Spleen (tissue), 11 donors: ENCODE data around the gene GPR161. TPM values are rescaled to one million over a fixed set of nuclear protein-coding genes. Genes with fewer than 3 reads are reported as not detected.

Experiments used
- DNase-seq: peaks from one replicate; pipeline ENCODE4 v3.0.0-alpha.2; 2020
- H3K27ac ChIP-seq, 8 donors: fragments of 200-600 bp; sonication (generic) in 7 of 8; 1 replicate in 4 of 8; 2 replicates in 4 of 8; pipeline versions ENCODE4 v1.5.0 to v1.8.0; 2016 to 2021; ENCODE audit warnings: inconsistent platforms in 4 of 8, mild to moderate bottlenecking in 4 of 8, moderate library complexity in 1 of 8
- H3K27me3 ChIP-seq, 7 donors: fragments of 200-600 bp; sonication (generic) in 6 of 7; replicated peaks in 1 of 7; 1 replicate in 4 of 7; 2 replicates in 3 of 7; pipeline versions ENCODE4 v1.5.0 to v1.8.0; 2016 to 2021; ENCODE audit warnings: inconsistent platforms in 3 of 7, mild to moderate bottlenecking in 1 of 7
- H3K36me3 ChIP-seq, 6 donors: fragments of 200-600 bp; sonication (generic) in 5 of 6; 1 replicate in 4 of 6; 2 replicates in 2 of 6; pipeline versions ENCODE4 v1.5.0 to v1.8.0; 2016 to 2021; ENCODE audit warnings: inconsistent platforms in 2 of 6
- H3K4me1 ChIP-seq, 6 donors: fragments of 200-600 bp; sonication (generic) in 5 of 6; 1 replicate in 3 of 6; 2 replicates in 3 of 6; pipeline versions ENCODE4 v1.5.0 to v1.8.0; 2016 to 2021; ENCODE audit warnings: inconsistent platforms in 3 of 6
- H3K4me3 ChIP-seq, 8 donors: fragments of 200-600 bp; sonication (generic) in 7 of 8; 1 replicate in 4 of 8; 2 replicates in 4 of 8; pipeline versions ENCODE4 v1.5.0 to v1.8.0; 2016 to 2021; ENCODE audit warnings: inconsistent platforms in 4 of 8, mild to moderate bottlenecking in 4 of 8, moderate library complexity in 2 of 8
- H3K9me3 ChIP-seq, 8 donors: fragments of 200-600 bp; sonication (generic) in 7 of 8; 1 replicate in 4 of 8; 2 replicates in 4 of 8; pipeline versions ENCODE4 v1.5.0 to v1.8.0; 2016 to 2021; ENCODE audit warnings: inconsistent platforms in 4 of 8
- POLR2A ChIP-seq, 3 donors: fragments of 450-650 bp; IDR thresholded peaks; one replicate each; pipeline ENCODE4 v1.5.1; 2017; ENCODE audit warnings: antibody characterized with exemption in 3 of 3, mild to moderate bottlenecking in 1 of 3
- POLR2AphosphoS5 ChIP-seq, 3 donors: sonication (generic); formaldehyde crosslinking; IDR thresholded peaks; one replicate each; pipeline ENCODE4 v1.5.1; 2017; ENCODE audit warnings: antibody characterized with exemption in 3 of 3
- WGBS, 5 donors: extraction: QIAGEN DNeasy Blood & Tissue Kit in 3 of 5; methylation state at CpG; one replicate each; pipeline versions ENCODE4 v1.1.5 to v1.1.7; 2013 to 2018; 5-methylcytosine and 5-hydroxymethylcytosine counted together
- intact Hi-C: fragments of 100-400 bp; cut with DNase I; formaldehyde crosslinking; loops from one replicate; pipeline ENCODE4 v1.15.0; 2023; ENCODE audit warnings: low total_unique reads
- polyA plus RNA-seq, 3 donors: library from polyadenylated mRNA; stranded (reverse); fragments of 200-250 nt; gene quantifications; one replicate each; pipeline ENCODE4 v1.2.1, GENCODE V29; 2013
- total RNA-seq, 7 donors: library from RNA; depleted of rRNA in 3 of 7; stranded (reverse); fragments of >200 nt in 3 of 7; fragmentation: NEBNext Ultra II Directional in 4 of 7; extraction: Animal tissue kit (Norgen Biotek cat#: 25700) in 4 of 7; gene quantifications; one replicate each; pipeline versions ENCODE4 v1.1.0 to v1.2.1, GENCODE V29; 2016 to 2021
- TF ChIP-seq, protein P1 (sequence below), 11 experiments: fragments of 200-600 bp in 7 of 11; fragments of 450-650 bp in 4 of 11; sonication (generic) in 4 of 11; IDR thresholded peaks in 8 of 11; conservative IDR thresholded peaks in 3 of 11; 1 replicate in 7 of 11; 2 replicates in 4 of 11; pipeline versions ENCODE4 v1.4.0 to v1.8.0; 2016 to 2021; ENCODE audit warnings: antibody characterized with exemption in 11 of 11, inconsistent platforms in 4 of 11, mild to moderate bottlenecking in 1 of 11
- donor health status: healthy with polysubstance abuse.
- donor health status: DM: no; HTN: no; CAD: no; lungs with moderate emphysema.
- donor health status: DM: no; HTN: no; CAD: no.
- donor health status: Bipolar disorder and iron deficiency.
- donor health status: healthy.
- donor health status: DM: no; HTN: no; CAD: no.
- donor health status: DM: yes; HTN: yes; CAD: no.

GPR161 gene
- total and polyA plus RNA-seq, 10 donors = 0.53 to 5.5 (median 3.6) TPM

GRCh38 chr1:168101336-168101735 lies 35.4 kb downstream of the GPR161 start:
- TF ChIP-seq POLR2A (IDR thresholded peaks at IDR 0.05) = no peak
- TF ChIP-seq POLR2AphosphoS5 (IDR thresholded peaks at IDR 0.05) = no peak
- TF ChIP-seq, protein P1, sequence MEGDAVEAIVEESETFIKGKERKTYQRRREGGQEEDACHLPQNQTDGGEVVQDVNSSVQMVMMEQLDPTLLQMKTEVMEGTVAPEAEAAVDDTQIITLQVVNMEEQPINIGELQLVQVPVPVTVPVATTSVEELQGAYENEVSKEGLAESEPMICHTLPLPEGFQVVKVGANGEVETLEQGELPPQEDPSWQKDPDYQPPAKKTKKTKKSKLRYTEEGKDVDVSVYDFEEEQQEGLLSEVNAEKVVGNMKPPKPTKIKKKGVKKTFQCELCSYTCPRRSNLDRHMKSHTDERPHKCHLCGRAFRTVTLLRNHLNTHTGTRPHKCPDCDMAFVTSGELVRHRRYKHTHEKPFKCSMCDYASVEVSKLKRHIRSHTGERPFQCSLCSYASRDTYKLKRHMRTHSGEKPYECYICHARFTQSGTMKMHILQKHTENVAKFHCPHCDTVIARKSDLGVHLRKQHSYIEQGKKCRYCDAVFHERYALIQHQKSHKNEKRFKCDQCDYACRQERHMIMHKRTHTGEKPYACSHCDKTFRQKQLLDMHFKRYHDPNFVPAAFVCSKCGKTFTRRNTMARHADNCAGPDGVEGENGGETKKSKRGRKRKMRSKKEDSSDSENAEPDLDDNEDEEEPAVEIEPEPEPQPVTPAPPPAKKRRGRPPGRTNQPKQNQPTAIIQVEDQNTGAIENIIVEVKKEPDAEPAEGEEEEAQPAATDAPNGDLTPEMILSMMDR (IDR thresholded peaks at IDR 0.05 in 8 of 11, conservative IDR thresholded peaks at IDR 0.05 in 3 of 11) = no peak
- no peaks in the 10 kb centered on the region for H3K9me3 ChIP-seq
- DNase-seq = no peak
- no peaks in the 10 kb centered on the region for H3K27me3 ChIP-seq
- no peaks in the 10 kb centered on the region for H3K36me3 ChIP-seq
- no peak overlapping the region for H3K27ac ChIP-seq
- H3K4me3 ChIP-seq = no peak overlapping the region
- no peaks in the 10 kb centered on the region for H3K4me1 ChIP-seq
- intact Hi-C loops = no loop called here
- 78 to 93% (median 89%) methylated on average over 8 of the region's 8 CpGs for WGBS, 5 donors

- H3K4me1 ChIP-seq = no peaks in the 10 kb centered on the region
- WGBS, 5 donors = 91 to 95% (median 93%) methylated on average over 7 of the region's 7 CpGs
- no peaks in the 10 kb centered on the region for H3K9me3 ChIP-seq
- no peak overlapping the region for H3K27ac ChIP-seq
- H3K36me3 ChIP-seq = no peaks in the 10 kb centered on the region
- no peak overlapping the region for H3K4me3 ChIP-seq
- no peaks in the 10 kb centered on the region for H3K27me3 ChIP-seq
- TF ChIP-seq, protein P1 (IDR thresholded peaks at IDR 0.05 in 8 of 11, conservative IDR thresholded peaks at IDR 0.05 in 3 of 11) = no peak
- TF ChIP-seq POLR2AphosphoS5 (IDR thresholded peaks at IDR 0.05) (no peak), POLR2A (IDR thresholded peaks at IDR 0.05) (no peak)
- no peak for DNase-seq
- intact Hi-C loops = no loop called here
Measured at GRCh38 chr1:168100315-168101002, 36.3 kb downstream of the GPR161 start.

DNA sequence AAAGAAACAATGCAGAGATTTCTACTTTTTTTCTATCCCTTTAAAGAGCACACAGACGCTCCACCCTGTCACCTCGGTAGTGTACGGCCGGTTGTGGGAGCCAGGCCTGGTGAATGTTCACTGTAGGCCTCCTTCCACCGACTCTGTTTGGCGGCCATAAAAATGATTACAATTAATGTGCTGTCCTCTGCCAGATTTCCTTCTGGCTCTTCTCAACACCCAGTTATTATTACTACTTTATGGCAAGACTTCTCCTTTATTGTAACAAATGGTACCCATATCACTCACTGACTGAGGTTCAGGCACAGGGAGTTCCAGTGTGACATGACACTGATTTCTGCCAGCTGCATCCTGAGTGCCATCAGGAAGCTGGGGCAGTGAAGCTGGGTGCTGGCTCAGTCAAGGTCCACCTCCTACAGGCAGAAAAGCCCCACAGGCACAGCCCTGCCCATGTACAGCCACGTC lies 37.4 kb downstream of the GPR161 start:
- TF ChIP-seq POLR2A (IDR thresholded peaks at IDR 0.05) (no peak), POLR2AphosphoS5 (IDR thresholded peaks at IDR 0.05) (no peak)
- TF ChIP-seq, protein P1 (IDR thresholded peaks at IDR 0.05 in 8 of 11, conservative IDR thresholded peaks at IDR 0.05 in 3 of 11) = no peak
- intact Hi-C loops = no loop called here
- Histone ChIP-seq H3K4me1 (no peaks in the 10 kb centered on the region), H3K4me3 (no peak overlapping the region), H3K36me3 (no peaks in the 10 kb centered on the region), H3K27ac (no peak overlapping the region), H3K27me3 (no peaks in the 10 kb centered on the region), H3K9me3 (no peaks in the 10 kb centered on the region)
- WGBS, 5 donors = 78 to 84% (median 83%) methylated on average over 7 of the region's 7 CpGs
- DNase-seq = no peak

DNA sequence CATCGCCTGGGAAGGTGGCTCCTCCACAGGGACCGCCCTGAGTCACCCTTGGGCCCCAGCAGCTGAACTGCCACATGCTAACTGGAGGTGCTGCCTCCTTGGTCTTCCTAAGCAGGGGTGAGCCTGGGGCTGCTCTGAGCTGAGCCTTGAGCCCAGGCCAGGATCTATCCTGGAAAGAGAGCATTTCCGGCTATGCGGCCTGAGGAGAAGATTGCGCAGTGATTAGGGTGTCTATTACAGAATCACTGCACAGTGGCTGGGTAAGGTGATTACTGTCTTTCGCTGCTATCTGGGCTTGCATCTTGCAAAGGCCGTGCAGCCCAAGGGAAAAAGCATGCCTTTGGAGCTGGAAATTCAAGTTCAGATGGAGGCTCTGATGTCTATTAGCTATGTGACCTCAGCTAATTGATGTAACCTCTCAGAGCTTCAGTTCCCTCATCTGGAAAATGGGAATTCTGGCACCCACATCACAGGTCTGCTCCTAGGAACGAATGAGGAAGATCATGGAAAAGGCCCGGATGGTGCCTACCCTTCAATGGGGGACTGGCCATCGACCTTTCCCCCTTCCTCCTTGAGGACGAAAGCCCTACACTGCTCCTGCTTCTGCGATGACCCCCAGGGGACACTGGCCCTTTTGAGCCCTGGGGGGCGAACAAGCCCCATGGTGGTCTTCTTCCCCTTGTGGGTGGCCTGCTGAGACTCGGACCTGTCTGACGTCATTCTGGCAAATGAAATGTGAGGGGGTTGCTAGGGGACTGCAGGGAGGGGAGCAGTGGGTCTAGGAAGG lies 38.0 kb downstream of the GPR161 start:
- Histone ChIP-seq H3K4me3 (no peak overlapping the region), H3K27ac (no peak overlapping the region), H3K9me3 (no peaks in the 10 kb centered on the region), H3K27me3 (no peaks in the 10 kb centered on the region), H3K4me1 (no peaks in the 10 kb centered on the region), H3K36me3 (no peaks in the 10 kb centered on the region)
- intact Hi-C loops = no loop called here
- no peak for TF ChIP-seq POLR2AphosphoS5 (IDR thresholded peaks at IDR 0.05)
- TF ChIP-seq, protein P1 (IDR thresholded peaks at IDR 0.05 in 8 of 11, conservative IDR thresholded peaks at IDR 0.05 in 3 of 11) = no peak
- no peak for TF ChIP-seq POLR2A (IDR thresholded peaks at IDR 0.05)
- 83 to 93% (median 86%) methylated on average over 14 to 15 of the region's 15 CpGs for WGBS, 5 donors
- DNase-seq = no peak
